Measurements from ENCODE around the gene ITGA1.
"Not testable (repeated sequence)": the region's sequence is repeated elsewhere in the genome, so short reads cannot be mapped to it uniquely, and the experiment has no call there.

The ITGA1 gene

GRCh38 chr5:52802272-52802973 lies 14.7 kb downstream of the ITGA1 start:
- no peak for DNase-seq

GRCh38 chr5:52802974-52803336 lies 15.2 kb downstream of the ITGA1 start:
- no peak for DNase-seq

GRCh38 chr5:52804387-52804791 lies 16.7 kb downstream of the ITGA1 start:
- no peak for DNase-seq

GRCh38 chr5:52804981-52805380 lies 17.3 kb downstream of the ITGA1 start:
- no peak for DNase-seq

GRCh38 chr5:52805615-52806014 lies 17.9 kb downstream of the ITGA1 start:
- no peak for DNase-seq

- DNase-seq: no peak
These were observed 19.3 kb downstream of the ITGA1 start for GRCh38 chr5:52807037-52807436.

- no peak for DNase-seq
These were observed 20.0 kb downstream of the ITGA1 start for GRCh38 chr5:52807723-52808122.

- DNase-seq: no peak
These were observed 20.7 kb downstream of the ITGA1 start for GRCh38 chr5:52808316-52808901.

- DNase-seq: no peak
These were observed 22.2 kb downstream of the ITGA1 start for GRCh38 chr5:52809884-52810283.

- DNase-seq: no peak
These were observed 22.7 kb downstream of the ITGA1 start for GRCh38 chr5:52810426-52810825.

GRCh38 chr5:52811067-52811749 lies 23.5 kb downstream of the ITGA1 start:
- no peak for DNase-seq

GRCh38 chr5:52814352-52815148 lies 26.8 kb downstream of the ITGA1 start:
- no peak for DNase-seq

GRCh38 chr5:52817818-52818217 lies 30.1 kb downstream of the ITGA1 start:
- DNase-seq: no peak

GRCh38 chr5:52818360-52818759 lies 30.6 kb downstream of the ITGA1 start:
- no peak for DNase-seq

GRCh38 chr5:52818807-52819206 lies 31.1 kb downstream of the ITGA1 start:
- not testable (repeated sequence) for DNase-seq

GRCh38 chr5:52821901-52822300 lies 34.2 kb downstream of the ITGA1 start:
- DNase-seq: no peak

- no peak for DNase-seq
These were observed 34.7 kb downstream of the ITGA1 start for GRCh38 chr5:52822437-52822836.

GRCh38 chr5:52824827-52825226 lies 37.1 kb downstream of the ITGA1 start:
- DNase-seq: no peak

- DNase-seq: peak in 1 of 5 experiments; percentile 86
These were observed 38.1 kb downstream of the ITGA1 start for GRCh38 chr5:52825826-52826225.

- no peak for DNase-seq
These were observed 40.1 kb downstream of the ITGA1 start for GRCh38 chr5:52827815-52828214.

- DNase-seq: no peak
These were observed 41.9 kb downstream of the ITGA1 start for GRCh38 chr5:52829664-52830063.

GRCh38 chr5:52830650-52831049 lies 42.9 kb downstream of the ITGA1 start:
- no peak for DNase-seq

- no peak for DNase-seq
These were observed 44.2 kb downstream of the ITGA1 start for GRCh38 chr5:52831786-52832511.

All from T-helper 2 cell (primary cell).